Amniotic epithelial cell (primary cell): ENCODE measurements around the gene TOB1.
A peak's percentile ranks its signal among the peaks of the same experiment; 100 is the strongest.
"Not testable (repeated sequence)": the region's sequence is repeated elsewhere in the genome, so short reads cannot be mapped to it uniquely, and the experiment has no call there.

Experiments used
- DNase-seq: peaks from one replicate; pipeline ENCODE4 v3.0.0-alpha.2; 2010; ENCODE audit warnings: low read depth

The TOB1 gene

DNA sequence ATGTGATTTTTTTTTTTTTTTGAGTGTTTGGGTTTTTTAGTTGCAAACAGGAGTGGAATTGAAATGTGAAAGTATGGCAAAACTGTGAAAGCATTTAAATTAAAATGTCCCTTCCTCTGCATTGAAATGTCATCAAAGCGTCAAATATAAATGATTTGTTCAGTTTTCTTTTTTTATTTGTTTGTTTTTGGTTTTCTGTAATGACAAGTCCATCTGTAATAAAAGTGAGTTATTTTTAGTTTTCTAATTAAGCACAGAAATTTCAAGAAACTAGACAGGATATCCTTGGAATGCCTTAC lies 1.9 kb upstream of the TOB1 start:
- no peak for DNase-seq

DNA sequence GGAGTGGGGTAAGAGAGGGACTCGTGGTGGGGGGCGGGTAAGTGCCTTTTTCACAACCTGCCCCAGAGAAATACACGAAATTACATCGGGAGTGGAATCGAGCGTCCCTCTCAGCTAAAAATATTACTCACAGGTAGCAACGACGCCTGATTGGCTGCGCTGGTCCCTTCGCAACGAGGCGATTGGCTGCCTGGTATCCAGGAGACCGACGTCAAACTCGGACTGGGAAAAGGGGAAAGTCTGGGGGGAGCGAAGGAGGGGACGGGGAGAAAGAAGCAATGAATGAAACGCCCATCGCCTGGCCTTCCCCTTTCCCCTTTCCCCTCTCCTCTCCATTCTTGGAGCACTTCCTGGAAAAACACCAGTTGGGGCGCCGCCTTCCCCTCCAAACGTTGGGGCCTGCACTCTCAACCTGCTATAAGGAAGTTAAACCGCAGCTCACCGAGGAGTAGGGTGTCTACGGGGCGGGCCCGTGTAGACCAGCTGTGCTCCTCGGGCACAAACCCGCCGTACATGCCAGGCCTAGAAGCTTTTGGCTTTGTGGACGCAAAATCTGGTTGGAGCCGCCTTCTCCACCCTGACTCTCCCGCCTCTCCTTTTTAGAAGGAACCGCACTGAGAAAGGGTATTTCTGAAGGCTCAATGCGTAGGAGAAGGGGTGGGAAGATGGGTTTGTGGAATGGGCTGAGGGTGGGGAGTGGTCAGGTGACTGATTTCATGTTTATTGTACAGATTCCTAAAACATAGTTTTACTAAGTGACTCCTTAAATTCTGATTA lies 1.4 kb upstream of the TOB1 start:
- DNase-seq, result peak; percentile 94

DNA sequence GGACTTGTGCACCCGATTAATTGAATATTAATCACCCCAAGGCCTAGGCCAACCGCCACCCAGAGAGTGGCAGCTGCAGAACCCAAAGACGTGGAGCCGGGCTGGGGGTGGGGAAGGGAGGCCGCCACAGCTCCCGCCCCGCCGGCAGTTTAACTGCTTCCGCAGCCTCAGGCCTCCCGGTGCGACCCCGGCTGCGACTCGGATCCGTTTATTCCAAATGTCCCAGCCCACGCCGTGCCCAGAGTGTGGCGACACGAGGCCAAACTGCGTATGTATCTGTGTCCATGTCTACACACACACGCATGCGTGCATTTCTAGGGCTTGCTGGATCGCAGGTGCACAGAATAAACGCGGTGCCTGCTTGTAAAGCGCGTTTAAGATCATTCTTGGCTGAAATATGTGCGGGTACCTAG lies 802 bp upstream of the TOB1 start:
- DNase-seq, result no peak

DNA sequence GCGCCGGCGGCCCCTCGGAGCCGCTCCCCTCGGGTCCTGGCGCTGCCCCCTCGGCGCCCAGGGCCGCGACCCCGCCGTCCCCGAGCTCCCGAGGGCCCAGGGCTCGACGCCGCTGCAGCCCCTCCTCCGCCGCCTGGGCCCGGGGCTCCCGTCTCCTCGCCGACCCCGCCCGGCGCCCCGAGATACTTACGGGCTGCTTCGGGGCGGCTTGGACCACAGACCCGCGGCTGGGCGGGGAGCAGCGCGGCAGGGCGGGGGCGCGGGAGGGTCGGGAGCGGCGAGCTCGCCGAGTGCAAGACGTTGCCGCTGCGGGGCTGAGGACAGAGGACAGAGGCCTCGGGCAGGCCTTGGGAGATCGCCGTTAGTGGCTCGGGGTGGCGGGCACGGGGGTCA lies 290 bp downstream of the TOB1 start:
- DNase-seq, result no peak

DNA sequence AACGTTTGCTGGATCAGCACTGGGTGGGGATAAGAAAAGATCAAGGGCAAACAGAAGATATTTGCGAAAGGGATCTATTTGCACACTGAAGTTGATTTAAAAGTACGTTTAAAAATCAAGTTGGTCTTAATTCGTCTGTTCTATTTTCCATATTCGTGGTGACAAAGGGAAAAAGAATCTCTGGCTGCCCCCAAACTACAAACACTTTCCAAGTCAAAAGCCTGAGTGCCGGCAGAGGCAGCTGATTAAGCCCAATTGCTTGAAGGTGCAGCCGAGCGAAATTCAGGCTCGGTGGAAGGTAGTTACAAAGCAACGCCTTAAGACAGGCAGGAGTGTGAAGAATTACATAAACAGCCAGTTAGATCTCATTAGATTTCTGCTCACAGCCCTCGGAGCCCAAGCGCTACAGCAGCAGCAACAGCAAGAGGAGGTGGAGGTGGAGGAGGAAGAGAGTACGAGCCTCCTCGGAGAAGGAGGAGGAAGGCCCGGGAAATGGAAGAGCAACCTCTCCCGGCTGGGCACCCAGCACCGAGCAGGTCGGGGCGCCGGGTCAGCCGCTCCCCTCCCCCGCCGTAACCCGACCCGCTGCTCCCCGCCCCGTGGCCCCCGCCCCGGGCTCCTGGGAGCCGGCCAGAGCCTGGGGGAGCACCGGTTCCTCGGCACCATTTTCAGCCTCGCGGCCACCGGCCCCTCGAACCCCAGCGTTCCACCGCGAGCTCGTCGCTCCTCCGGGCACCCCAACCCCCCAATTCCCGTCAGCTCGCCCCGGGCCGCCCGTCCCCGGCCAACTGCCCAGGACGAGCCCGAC lies 890 bp downstream of the TOB1 start:
- DNase-seq, result peak; percentile 50

DNA sequence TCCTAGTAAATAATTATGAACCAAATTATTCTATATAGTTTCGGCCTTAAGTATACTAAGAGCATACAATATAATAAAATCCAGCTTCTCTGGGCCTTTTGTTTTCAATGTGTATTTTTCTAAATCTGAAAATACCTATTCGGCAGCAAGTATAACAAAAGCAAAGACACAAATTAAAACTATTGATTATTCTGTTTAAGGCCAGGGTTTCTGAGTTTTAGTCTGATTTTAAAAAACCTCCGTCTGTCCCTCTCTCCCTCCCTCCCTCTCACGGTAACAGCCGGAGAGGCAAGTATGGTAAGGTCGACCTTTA lies 1.5 kb downstream of the TOB1 start:
- DNase-seq, result no peak

DNA sequence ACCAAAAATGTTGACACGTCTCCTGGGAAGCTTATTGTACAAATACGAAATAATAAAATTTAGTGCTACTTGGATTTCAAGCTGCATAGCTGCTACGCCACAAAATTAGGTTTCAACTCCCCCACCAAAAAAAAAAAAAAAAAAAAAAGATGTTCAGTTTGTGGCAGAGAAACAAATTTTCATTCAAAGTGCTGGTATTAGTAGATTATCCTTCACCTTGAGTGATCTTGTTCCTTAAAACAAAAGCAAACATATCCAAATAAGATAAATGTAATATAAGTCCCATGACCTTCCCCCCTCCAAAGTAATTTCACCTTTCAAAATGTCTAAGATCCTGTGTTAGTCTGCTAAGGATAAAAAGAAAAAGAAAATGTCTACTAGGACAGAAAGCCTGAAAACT lies 2.2 kb downstream of the TOB1 start:
- no peak for DNase-seq

DNA sequence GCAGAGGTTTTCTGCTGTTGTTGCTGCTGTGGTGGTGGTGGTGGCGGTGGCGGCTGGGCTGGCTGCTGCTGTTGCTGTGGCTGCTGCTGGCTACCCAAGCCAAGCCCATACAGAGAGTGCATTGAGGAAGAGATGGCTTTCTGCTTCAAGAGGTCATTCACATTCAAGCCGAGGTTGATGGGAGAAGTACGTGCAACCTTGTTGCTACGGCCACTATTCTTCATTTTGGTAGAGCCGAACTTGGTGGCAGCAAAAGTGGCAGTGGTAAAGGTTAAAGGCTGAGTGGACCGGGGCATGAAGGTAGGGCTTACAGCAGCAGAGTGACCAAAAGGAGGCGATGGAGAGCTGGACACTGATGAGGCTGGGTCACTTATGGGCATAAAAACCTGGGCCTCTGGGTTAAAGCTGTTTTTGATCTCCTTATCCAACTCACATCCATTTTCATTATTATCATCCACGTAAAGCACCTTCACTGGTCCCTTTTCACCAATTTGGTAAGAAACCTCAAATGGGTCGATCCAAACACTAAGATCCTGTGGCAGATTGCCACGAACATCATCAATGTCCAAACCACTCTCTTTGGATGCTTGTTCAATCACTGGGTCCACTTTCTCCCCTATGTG lies 2.8 kb downstream of the TOB1 start:
- peak; percentile 47 for DNase-seq

DNA sequence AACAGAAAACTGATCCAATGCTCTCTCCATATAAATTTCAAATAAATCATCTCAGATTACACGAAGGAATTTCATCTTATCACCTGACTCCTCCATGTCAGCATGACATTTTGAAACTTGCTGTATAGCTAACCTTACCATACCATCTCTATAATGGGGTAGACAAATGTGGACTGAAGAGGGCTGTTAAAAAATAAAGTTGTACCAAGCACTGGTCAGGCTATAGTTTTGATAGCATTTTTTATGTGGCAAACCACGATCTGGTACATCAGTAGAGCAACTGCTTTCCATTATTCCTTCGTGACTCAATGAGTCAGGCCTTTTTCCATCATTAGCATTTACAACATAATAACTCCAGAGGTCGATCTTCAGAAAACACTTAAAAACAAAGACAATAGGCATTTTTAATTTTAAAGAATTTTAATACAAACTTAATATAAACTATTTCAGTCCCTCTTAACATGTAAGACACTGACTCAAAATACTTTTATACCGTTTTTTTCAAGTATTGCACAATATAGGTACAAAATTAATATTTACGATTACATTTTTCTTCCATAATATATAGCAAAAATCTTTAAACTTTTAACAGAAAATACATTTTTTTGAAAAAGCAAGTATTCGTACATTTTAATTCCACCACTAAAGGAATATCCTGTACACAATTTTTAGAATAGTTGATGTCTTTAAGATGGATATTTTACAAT lies 4.2 kb downstream of the TOB1 start:
- DNase-seq, result peak; percentile 42

DNA sequence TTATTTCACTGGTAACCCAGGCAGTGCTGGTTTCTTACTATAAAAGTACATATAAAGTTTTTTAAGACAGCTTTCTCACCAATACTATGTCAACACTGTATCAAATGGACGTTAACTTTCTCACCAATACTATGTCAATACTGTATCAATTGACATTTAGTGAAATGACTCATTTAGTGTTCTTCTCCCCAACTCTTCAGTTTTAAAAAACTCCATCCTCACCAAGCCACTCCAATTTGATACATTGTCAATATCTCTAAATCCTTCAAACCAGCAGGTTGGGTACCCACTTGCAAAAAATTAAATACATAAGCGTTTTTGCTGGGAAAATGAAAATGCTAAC lies 4.8 kb downstream of the TOB1 start:
- no peak for DNase-seq

DNA sequence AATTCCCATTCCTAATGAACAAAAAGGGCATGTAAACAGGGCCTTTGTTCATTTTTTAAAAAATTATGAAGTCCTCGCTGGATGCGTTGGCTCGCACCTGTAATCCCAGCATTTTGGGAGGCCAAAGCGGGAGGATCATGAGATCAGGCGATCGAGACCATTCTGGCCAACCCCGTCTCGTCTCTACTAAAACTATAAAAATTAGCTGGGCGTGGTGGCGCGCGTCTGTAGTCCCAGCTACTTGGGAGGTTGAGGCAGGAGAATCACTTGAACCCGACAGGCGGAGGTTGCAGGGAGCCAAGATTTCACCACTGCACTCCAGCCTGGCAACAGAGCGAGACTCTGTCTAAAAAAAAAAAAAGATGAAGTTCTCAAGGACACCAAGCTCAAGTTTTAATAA lies 6.4 kb downstream of the TOB1 start:
- DNase-seq, result not testable (repeated sequence)

DNA sequence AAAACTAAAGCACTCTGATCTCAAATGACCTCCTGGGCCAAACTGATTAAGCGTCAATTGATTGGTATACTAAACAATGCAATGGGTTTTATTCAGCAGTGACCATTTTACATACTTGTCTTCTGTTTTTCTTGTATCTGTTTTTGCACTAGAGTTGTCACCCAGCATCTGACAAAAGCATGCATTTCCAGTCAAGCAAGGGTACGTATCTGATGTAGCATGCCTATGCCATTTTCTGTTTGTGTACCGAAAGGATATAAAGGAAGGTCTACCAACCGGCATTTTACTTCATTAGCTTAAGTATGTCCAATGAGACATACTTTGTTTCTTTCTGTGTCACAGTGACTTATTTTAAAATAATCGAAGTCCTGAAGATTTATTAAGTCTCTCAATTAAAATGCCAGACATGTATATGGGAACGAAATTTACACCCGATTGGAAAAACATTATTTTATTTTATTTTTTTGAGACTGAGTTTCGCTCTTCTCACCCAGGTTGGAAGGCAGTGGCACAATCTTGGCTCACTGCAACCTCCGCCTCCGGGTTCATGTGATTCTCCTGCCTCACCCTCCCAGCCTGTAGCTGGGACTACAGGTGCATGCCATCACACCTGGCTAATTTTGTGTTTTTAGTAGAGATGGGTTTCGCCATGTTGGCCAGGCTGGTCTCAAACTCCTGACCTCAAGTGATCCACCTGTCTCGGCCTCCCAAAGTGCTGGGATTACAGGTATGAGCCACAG lies 7.5 kb downstream of the TOB1 start:
- no peak for DNase-seq

DNA sequence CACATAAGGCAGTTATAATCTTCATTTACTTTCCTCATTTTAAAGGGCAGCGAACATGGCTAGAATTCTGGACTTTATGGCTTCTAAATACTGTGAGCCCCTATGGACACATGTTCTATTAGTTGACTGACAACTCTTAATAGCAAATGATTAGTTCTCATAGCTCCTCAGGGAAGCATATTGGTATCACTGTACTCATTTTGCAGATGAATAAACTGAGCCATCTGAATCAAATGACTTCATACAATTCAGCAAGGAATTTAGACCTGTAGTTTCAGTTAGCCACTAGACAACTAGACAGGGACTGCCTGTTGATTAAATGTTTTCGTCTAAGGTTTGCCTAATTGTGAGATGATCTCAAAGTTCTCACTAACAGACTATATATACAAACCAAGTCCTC lies 9.7 kb downstream of the TOB1 start:
- no peak for DNase-seq

DNA sequence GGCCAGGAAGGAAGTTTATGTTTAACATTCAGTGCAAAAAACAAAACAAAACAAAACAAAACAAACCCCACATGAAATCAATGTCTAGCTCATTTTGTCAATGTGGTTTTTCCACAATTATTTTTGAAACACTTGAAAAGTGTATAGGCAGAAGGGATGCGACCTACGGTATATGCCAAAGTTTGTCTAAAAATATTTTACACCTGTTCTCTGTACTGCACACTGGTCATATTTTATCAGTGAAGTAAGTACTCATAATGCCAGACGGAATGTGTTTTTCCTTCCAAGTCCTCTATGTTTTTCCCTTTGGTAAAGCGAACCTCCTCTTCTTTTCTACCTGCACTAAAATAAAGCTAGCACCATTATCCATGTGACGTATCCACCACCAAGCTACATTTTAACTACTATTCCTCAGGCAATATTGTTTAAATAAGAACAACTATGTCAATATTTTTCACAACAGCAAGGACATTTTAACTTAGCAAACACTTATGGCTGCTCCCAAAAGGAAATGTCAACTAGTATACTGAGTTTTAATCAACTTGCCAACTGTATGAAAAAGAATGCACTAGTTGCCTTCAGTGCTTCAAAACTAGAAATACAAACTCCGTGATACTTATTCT lies 10.3 kb downstream of the TOB1 start:
- no peak for DNase-seq

DNA sequence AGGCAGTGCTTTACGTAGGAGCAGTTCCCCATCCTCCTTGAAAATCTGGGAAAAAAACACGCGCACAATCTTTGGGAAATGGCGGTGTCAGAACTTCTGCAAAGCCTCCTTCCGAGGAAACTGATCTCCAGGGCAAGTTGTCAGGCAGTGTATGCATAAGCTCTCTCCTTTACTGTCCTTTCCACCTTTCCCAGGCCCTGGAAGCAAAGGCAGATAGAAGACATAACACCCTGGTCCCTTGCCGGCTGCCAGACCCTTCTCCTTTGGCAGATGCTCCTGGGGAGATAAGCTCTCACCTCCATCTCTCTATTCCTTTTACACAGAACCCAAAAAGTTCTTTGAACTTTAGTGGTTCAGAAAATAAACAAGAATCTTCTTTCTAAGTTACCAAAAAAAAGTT lies 12.4 kb downstream of the TOB1 start:
- no peak for DNase-seq

DNA sequence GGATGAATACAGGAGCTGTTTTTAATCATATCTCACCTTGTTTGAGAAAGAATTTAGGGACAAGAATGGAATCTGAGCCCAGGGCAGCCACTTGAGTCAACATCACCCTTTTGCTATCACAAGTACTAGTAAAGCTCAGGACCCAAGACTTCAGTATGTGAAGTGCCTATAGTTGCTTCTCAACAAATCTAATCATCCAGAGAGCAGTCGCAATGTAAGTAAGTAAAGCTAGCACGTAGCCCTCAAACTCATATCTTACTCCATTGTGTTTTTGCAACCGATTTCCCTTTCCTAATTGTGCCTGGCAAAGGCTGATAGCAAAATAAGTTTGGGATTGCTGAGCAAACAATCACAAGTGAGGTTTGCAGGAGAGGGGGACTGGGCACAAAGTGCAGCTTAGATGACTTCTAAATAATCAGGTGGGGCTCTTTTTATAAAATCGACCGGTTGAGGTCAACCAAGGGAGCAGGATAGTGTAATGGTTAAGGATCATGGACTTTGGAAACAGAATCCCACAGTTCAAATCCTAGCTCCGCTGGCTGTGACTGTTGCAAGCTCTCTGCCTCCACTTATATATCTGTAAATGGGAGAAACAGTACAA lies 13.0 kb downstream of the TOB1 start:
- no peak for DNase-seq

DNA sequence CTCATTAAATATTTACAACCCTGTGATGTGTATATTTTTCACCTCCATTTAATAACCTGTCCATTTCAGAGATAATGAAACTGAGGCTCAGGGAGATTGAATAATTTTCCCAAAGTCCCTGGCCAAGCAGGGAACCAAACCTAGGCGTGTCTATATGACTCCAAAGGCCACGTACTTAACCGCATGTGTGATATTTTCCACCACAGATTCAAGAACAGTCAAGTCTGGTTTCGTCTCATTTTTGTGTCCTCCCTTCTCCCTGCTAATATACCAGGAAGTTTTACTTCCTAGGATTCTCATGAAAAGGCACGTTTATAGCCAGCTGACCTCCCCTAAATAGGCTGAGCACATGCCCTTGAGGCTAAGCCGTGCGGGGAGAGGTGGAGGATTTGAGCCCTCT lies 15.5 kb downstream of the TOB1 start:
- no peak for DNase-seq

DNA sequence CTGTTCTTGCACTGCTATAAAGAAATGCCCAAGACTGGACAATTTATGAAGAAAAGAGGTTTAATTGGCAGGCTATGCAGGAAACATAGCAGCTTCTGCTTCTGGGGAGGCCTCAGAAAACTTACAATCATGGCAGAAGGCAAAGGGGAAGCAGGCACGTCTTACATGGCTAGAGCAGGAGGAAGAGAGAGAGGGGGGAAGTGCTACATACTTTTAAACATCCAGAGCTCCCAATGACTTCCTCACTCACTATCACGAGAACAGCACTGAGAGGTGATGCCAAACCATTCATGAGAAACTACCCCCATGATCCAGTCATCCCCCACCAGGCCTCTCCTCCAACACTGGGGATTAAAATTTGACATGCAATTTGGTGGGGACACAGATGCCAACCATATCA lies 17.4 kb downstream of the TOB1 start:
- DNase-seq, result no peak

DNA sequence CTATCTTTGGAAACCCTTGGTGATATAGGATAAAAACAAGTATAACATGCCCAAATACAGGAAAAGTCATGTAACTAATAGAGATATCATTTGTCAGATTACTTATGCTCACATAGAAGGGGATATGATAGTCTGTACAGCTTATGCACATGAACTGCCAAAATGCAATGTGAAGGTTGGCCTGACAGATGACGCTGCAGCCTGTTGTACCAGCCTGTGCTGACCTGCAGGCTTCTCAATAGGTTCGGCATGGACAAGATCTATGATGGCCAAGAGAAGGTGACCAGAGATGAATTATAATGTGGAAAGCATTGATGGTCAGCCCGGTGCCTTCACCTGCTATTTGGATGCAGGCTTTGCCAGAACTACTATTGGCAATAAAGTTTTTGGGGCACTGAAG lies 18.1 kb downstream of the TOB1 start:
- DNase-seq, result no peak

DNA sequence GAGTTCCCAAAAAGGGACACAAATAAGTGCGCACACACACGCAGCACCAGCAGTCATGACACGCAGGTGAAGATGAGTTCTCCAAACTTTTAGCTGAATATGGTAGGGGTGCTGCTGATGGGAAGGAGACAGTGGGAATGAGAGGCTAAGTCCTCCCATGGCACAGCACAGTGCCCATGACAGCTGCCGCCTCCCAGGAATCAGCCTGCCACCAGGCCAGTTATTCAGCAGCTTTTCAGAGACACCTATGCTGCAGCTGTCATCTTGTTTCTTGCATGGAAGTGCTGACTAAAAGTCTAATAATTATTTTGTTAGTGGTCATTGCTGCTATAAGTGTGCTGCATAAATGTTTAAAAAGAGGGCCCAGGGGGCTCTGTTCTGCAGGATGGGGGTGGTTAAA lies 18.6 kb downstream of the TOB1 start:
- DNase-seq, result no peak
